Hepatocyte (in vitro differentiated cells): ENCODE results near the gene FAM227B. TPM values are rescaled to one million over a fixed set of nuclear protein-coding genes. Genes with fewer than 3 reads are reported as not detected.

Source experiments
- DNase-seq: peaks from one replicate; pipeline ENCODE4 v3.0.0-alpha.2; 2016; ENCODE audit warnings: low spot score
- H2AFZ ChIP-seq: fragments of 200-600 bp; sonication (generic); 2 replicates; pipeline ENCODE4 v1.6.0; 2016; ENCODE audit warnings: antibody characterized with exemption, mild to moderate bottlenecking
- H3K27ac ChIP-seq: fragments of 200-600 bp; sonication (generic); 2 replicates; pipeline ENCODE4 v1.5.1; 2016; ENCODE audit warnings: mild to moderate bottlenecking
- H3K27me3 ChIP-seq: fragments of 200-600 bp; sonication (generic); 2 replicates; pipeline ENCODE4 v1.6.1; 2016
- H3K36me3 ChIP-seq: fragments of 200-600 bp; sonication (generic); replicated peaks from 2 replicates; pipeline ENCODE4 v1.5.1; 2016; ENCODE audit warnings: low read depth; ENCODE audit not compliant: insufficient read depth
- H3K4me1 ChIP-seq: fragments of 200-600 bp; sonication (generic); 2 replicates; pipeline ENCODE4 v1.5.1; 2016; ENCODE audit warnings: mild to moderate bottlenecking, moderate library complexity; ENCODE audit not compliant: insufficient read depth
- H3K4me2 ChIP-seq: fragments of 200-600 bp; sonication (generic); 2 replicates; pipeline ENCODE4 v1.6.0; 2016
- H3K4me3 ChIP-seq: fragments of 200-600 bp; sonication (generic); 2 replicates; pipeline ENCODE4 v1.5.1; 2016; ENCODE audit warnings: mild to moderate bottlenecking
- H3K79me2 ChIP-seq: fragments of 200-600 bp; sonication (generic); 2 replicates; pipeline ENCODE4 v1.6.0; 2017; ENCODE audit warnings: mild to moderate bottlenecking
- H3K9me2 ChIP-seq: fragments of 200-600 bp; sonication (generic); replicated peaks from 2 replicates; pipeline ENCODE4 v1.6.0; 2017; ENCODE audit warnings: mild to moderate bottlenecking; ENCODE audit not compliant: insufficient read depth
- H3K9me3 ChIP-seq: fragments of 200-600 bp; sonication (generic); 2 replicates; pipeline ENCODE4 v1.5.1; 2016; ENCODE audit warnings: low read depth, mild to moderate bottlenecking
- H4K20me1 ChIP-seq: fragments of 200-600 bp; sonication (generic); 2 replicates; pipeline ENCODE4 v1.6.0; 2016; ENCODE audit warnings: mild to moderate bottlenecking; ENCODE audit not compliant: insufficient read depth, poor library complexity, severe bottlenecking
- CTCF ChIP-seq: fragments of 200-600 bp; sonication (generic); IDR thresholded peaks from 2 replicates; pipeline ENCODE4 v1.5.1; 2016; ENCODE audit warnings: antibody characterized with exemption, mild to moderate bottlenecking; ENCODE audit not compliant: poor library complexity
- EZH2 ChIP-seq: fragments of 200-600 bp; sonication (generic); IDR thresholded peaks from 2 replicates; pipeline ENCODE4 v1.6.1; 2016; ENCODE audit warnings: antibody characterized with exemption, mild to moderate bottlenecking, borderline replicate concordance
- EZH2phosphoT487 ChIP-seq: fragments of 200-600 bp; sonication (generic); IDR thresholded peaks from one replicate; pipeline ENCODE4 v1.6.1; 2018; ENCODE audit warnings: antibody characterized with exemption, mild to moderate bottlenecking, low read depth, moderate library complexity; ENCODE audit not compliant: unreplicated experiment, severe bottlenecking
- WGBS: methylation state at CpG from one replicate; pipeline ENCODE4 v1.1.6; 2016; ENCODE audit warnings: low lambda C conversion rate; ENCODE audit errors: missing lambda C conversion rate; 5-methylcytosine and 5-hydroxymethylcytosine counted together
- polyA plus RNA-seq: library from polyadenylated mRNA; unstranded; fragments of >200 nt; fragmentation: Nextera tagmentation; extraction: Ambion mirVana; gene quantifications from 2 replicates; pipeline ENCODE4 v1.2.1, GENCODE V29; 2016
- total RNA-seq: library from RNA; depleted of rRNA; stranded (reverse); fragments of >200 nt; gene quantifications from 2 replicates; pipeline ENCODE4 v1.2.3, GENCODE V29; 2014

The FAM227B gene
- total and polyA plus RNA-seq, 2 experiments from 2014 or later = 4.5 to 9.2 TPM

DNA sequence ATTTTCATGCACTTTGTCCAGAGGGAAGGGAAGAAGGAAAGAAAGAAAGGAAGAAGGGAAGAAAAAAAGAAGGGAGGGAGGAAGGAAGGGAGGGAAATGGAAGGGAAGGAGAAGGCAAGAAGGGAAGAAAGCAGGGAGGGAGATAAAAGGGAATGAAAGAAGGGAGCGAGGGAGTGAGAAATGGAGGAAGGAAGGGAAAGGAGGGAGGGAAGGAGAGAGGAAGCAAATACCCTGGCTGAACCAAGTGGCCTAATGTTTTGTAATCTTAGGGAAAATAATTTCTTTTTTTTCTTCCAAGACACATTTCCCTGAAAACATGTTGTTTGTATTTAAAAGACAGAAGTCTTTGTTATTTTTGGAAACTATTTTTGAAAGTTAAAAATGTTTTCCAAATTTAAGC is 36.1 kb upstream of the FAM227B start:
- Histone ChIP-seq H2AFZ (no peak overlapping the region), H4K20me1 (no peaks in the 10 kb centered on the region), H3K4me3 (no peak overlapping the region), H3K4me1 (no peaks in the 10 kb centered on the region), H3K4me2 (no peak overlapping the region), H3K9me3 (peaks cover 4% of the 10 kb centered on the region), H3K9me2 (no peaks in the 10 kb centered on the region), H3K36me3 (no peaks in the 10 kb centered on the region), H3K79me2 (no peaks in the 10 kb centered on the region), H3K27ac (no peak overlapping the region), H3K27me3 (no peaks in the 10 kb centered on the region)
- DNase-seq = no peak
- TF ChIP-seq EZH2phosphoT487 (no peak), CTCF (no peak), EZH2 (no peak)
- WGBS = 100% methylated on average over 1 of the region's 1 CpG

DNA sequence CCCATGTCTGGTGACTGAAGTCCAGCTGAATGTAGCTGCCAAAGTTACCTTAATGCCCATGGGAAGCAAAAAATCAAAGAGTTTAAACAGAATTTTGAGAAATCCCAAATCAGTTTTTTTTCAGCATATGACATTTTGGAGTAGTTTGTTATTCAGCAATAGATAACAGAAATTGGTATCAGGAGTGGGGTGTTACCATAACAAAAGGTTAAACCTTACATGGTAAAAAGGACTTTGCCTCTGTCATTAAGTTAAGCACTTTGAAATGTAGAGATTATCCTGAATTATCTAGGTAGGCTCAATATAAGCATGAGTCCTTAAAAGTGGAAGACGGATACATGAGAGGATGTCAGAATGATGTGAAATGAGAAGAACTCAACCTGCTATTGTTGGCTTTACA is 32.3 kb upstream of the FAM227B start:
- Histone ChIP-seq H3K27me3 (no peaks in the 10 kb centered on the region), H3K27ac (no peak overlapping the region), H3K79me2 (no peaks in the 10 kb centered on the region), H3K4me1 (no peaks in the 10 kb centered on the region), H2AFZ (no peak overlapping the region), H4K20me1 (no peaks in the 10 kb centered on the region), H3K9me3 (no peaks in the 10 kb centered on the region), H3K36me3 (no peaks in the 10 kb centered on the region), H3K4me3 (no peak overlapping the region), H3K4me2 (no peak overlapping the region), H3K9me2 (no peaks in the 10 kb centered on the region)
- no peak for DNase-seq
- TF ChIP-seq EZH2phosphoT487 (no peak), EZH2 (no peak), CTCF (no peak)
- WGBS = 96% methylated on average over 1 of the region's 1 CpG

GRCh38 chr15:49650676-49651075 is 30.1 kb upstream of the FAM227B start:
- Histone ChIP-seq H3K4me1 (no peaks in the 10 kb centered on the region), H3K4me3 (no peak overlapping the region), H3K27ac (no peak overlapping the region), H3K4me2 (no peak overlapping the region), H3K9me2 (no peaks in the 10 kb centered on the region), H3K36me3 (no peaks in the 10 kb centered on the region), H3K27me3 (no peaks in the 10 kb centered on the region), H3K9me3 (no peaks in the 10 kb centered on the region), H3K79me2 (no peaks in the 10 kb centered on the region), H4K20me1 (no peaks in the 10 kb centered on the region), H2AFZ (no peak overlapping the region)
- 70% methylated on average over 2 of the region's 2 CpGs for WGBS
- DNase-seq = no peak
- no peak for TF ChIP-seq EZH2

DNA sequence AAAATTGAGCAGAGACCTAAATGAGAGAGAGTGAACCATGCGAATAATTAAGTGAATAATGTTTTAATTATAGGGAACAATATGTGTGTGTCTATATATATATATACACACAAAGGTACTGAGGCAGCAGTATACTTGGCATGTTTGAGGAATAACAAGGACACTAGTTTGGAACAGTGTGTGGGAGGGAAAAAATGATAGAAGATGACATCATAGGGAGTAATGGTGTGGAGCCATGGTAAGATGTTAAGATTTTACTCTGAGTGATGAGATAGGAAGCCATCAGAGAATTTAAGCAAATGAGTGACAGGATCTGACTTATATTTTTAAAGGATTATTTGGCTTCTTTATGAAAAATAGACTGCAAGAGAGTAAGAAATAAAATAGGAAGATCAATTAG is 29.4 kb upstream of the FAM227B start:
- no peaks in the 10 kb centered on the region for H3K79me2 ChIP-seq

More for the DNA sequence above, 29.4 kb upstream of the FAM227B start:
- Histone ChIP-seq H3K4me1 (no peaks in the 10 kb centered on the region), H3K4me3 (no peak overlapping the region), H2AFZ (no peak overlapping the region), H3K9me2 (no peaks in the 10 kb centered on the region), H4K20me1 (no peaks in the 10 kb centered on the region), H3K36me3 (no peaks in the 10 kb centered on the region), H3K27me3 (no peaks in the 10 kb centered on the region), H3K9me3 (no peaks in the 10 kb centered on the region), H3K4me2 (no peak overlapping the region), H3K27ac (no peak overlapping the region)
- 100% methylated on average over 1 of the region's 1 CpG for WGBS
- TF ChIP-seq CTCF (no peak), EZH2 (no peak), EZH2phosphoT487 (no peak)
- no peak for DNase-seq
